ENCODE measurements around the gene CSTF1.

Gene CSTF1

DNA sequence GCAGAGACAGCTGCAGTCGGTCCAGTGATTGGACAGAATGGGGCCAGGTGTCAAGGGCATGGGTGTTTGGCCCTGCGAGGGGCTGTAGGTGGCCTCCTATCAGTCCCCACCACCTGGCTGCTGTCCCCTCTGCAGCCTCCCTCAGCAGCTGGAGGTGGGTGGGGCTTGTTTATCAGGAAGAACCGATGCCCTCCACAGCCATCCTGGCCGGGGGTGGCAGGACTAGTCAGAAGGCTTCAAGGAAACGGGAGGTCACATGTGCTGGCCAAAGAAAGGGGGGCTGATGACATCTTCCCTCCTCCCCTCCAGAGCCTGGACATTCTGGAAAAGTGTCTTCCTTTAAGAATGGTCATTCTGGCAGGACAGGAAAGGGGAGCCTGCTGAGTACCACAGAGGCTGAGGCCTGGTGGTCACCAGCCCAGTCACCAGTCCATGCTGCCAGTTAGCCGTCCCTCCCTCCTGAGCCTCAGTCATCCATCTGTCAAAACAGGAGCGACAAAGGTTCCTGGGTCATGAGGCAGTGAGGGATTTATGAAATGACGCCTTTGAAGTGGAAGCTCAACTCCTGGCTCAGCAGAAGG is 29.5 kb upstream of the CSTF1 start:
- ChIA-PET CTCF (interaction anchor here (1.5 kb wide), 2 partner anchors 22 to 38 kb away, joined by 3 to 6 read pairs; no protein-coding TSS in a partner anchor), POLR2A (interaction anchor here (1.3 kb wide), 1 partner anchor 11 kb away, joined by 5 read pairs; no protein-coding TSS in a partner anchor)
- TF ChIP-seq, protein P1, sequence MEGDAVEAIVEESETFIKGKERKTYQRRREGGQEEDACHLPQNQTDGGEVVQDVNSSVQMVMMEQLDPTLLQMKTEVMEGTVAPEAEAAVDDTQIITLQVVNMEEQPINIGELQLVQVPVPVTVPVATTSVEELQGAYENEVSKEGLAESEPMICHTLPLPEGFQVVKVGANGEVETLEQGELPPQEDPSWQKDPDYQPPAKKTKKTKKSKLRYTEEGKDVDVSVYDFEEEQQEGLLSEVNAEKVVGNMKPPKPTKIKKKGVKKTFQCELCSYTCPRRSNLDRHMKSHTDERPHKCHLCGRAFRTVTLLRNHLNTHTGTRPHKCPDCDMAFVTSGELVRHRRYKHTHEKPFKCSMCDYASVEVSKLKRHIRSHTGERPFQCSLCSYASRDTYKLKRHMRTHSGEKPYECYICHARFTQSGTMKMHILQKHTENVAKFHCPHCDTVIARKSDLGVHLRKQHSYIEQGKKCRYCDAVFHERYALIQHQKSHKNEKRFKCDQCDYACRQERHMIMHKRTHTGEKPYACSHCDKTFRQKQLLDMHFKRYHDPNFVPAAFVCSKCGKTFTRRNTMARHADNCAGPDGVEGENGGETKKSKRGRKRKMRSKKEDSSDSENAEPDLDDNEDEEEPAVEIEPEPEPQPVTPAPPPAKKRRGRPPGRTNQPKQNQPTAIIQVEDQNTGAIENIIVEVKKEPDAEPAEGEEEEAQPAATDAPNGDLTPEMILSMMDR (IDR thresholded peaks at IDR 0.05; ENCODE audit: insufficient read depth, low read length, missing control alignments): no peak
- H3K4me3 ChIP-seq (ENCODE audit: low read depth, low read length): no peak overlapping the region
- no peak for DNase-seq (ENCODE audit: low read depth, low spot score)

DNA sequence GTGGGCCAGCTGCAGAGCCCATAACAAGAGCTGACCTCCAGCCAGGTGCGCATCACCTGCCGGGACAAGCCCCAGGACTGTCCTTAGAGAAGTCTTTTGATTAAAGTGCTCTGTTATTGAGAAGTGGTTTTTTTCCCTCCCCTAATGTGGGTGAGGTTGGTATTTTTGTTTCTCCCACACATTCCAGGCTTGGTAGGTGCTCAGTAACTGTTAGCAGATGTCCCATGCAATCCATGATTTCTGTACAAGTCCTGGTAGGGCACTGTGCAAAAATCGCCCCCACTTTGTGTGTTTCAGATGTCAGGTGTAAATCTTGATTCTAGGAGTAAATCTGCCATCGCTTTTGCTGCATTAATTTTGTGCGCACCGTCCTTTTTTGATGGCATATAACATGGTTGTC is 29.0 kb upstream of the CSTF1 start:
- ChIA-PET POLR2A (interaction anchor here (1.3 kb wide), 1 partner anchor 11 kb away, joined by 5 read pairs; no protein-coding TSS in a partner anchor), CTCF (no interaction called here)
- no peak for DNase-seq (ENCODE audit: low read depth, low spot score)
- TF ChIP-seq, protein P1 (IDR thresholded peaks at IDR 0.05; ENCODE audit: insufficient read depth, low read length, missing control alignments): no peak
- H3K4me3 ChIP-seq (ENCODE audit: low read depth, low read length): no peak overlapping the region

DNA sequence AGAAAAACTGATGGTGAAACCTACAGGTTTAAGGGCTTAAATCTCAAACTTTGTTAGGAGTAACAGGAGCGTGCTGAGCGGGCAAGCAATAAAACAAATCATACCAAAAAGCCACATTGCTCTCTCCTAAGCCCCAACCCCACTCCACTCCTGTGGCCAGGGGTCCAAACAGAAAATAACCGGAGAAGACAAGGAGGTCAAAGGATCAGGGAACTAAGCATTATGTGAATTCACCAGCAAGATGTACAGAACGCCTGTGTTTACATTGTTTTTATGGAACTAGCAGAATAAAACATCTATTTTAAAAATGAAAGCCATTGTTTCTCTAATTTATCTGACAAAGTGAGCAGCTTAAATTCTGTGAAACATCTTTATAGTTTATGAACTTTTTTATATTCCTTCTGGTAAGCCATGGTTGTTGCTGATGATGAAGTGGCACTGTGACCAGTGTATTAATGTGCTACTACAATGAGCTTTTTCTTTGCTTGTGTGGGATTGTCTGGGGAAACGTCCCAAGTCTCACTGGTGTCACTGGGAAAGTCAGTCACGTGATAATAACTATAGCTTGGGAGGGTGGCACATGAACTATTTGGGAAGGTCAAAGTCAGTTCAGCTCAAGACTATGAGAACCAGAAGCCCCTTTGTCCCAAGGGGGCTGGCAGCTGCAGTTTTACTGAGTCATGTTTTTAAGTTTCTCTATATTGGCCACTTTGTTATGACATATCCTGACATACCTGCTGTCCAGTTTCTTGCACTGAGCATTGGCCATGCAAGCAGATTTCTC is 23.9 kb upstream of the CSTF1 start:
- TF ChIP-seq, protein P1 (IDR thresholded peaks at IDR 0.05; ENCODE audit: insufficient read depth, low read length, missing control alignments): no peak
- CTCF ChIA-PET: no interaction called here
- no peak for DNase-seq (ENCODE audit: low read depth, low spot score)
- POLR2A ChIA-PET: no interaction called here
- H3K4me3 ChIP-seq (ENCODE audit: low read depth, low read length): no peak overlapping the region

DNA sequence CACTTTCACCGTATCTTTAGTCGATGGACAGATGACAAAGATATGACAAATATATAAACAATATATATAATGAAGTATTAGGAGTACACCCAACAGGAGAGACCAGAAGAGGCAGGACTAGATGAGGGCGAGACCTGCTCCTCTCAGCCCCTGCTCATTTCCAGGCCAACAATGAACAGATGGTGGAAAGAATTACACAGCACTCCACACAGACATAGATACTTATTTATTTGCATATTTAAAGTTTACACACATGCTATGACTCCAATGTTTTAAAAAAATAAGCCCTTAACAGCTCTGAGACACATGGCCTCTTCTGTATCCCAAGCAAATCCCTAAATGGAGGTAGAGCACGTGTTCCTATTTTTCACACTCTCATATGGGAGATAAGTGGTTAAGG is 23.3 kb upstream of the CSTF1 start:
- CTCF ChIA-PET: no interaction called here
- no peak for DNase-seq (ENCODE audit: low read depth, low spot score)
- POLR2A ChIA-PET: no interaction called here
- H3K4me3 ChIP-seq (ENCODE audit: low read depth, low read length): no peak overlapping the region
- TF ChIP-seq, protein P1 (IDR thresholded peaks at IDR 0.05; ENCODE audit: insufficient read depth, low read length, missing control alignments): no peak

DNA sequence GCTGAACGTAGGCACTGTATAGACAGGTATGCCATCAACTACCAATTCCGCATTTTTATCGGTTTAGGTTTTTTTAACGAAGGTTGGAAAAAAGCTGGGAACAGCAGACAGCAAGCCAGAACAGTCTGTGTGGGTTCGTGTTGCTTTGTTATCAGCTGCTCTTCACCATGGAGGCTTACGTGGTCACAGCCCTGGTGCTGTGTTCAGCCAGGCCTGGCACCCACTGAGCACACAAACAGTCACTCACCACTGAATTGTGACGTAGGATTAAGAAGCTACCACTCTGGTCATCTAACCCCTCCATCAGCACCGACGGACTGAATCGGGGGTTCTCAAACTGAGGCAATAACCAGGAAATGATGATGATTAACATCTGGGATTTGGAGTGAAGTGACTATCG is 20.5 kb upstream of the CSTF1 start:
- POLR2A ChIA-PET: no interaction called here
- TF ChIP-seq, protein P1 (IDR thresholded peaks at IDR 0.05; ENCODE audit: insufficient read depth, low read length, missing control alignments): no peak

DNA sequence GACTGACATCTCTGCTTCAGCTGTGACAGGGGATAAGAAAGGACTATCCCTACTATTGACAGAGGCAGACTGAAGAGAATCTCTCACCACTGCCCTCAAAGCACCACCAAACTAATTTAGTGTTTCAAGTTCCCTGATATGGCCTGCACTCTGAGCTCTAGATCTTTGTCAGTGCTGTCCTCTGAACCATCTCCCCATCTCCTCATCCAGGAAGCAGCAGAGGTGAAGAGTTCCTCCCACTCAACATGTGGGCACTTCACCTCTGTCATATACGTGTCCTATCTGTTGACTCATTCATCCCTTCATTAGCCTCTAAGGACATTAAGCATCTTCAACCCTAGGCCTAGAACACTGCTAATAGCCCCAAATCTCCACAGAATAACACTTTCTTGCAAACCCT is 19.6 kb upstream of the CSTF1 start:
- CTCF ChIA-PET: interaction anchor here (0.9 to 1.1 kb wide), 3 partner anchors 8 to 28 kb away, joined by 3 read pairs; no protein-coding TSS in a partner anchor

More for the DNA sequence above, 20.5 kb upstream of the CSTF1 start:
- H3K4me3 ChIP-seq (ENCODE audit: low read depth, low read length): no peak overlapping the region
- no peak for DNase-seq (ENCODE audit: low read depth, low spot score)
- CTCF ChIA-PET: interaction anchor here (0.9 to 1.1 kb wide), 3 partner anchors 9 to 29 kb away, joined by 3 read pairs; no protein-coding TSS in a partner anchor

More for the DNA sequence above, 19.6 kb upstream of the CSTF1 start:
- TF ChIP-seq, protein P1 (IDR thresholded peaks at IDR 0.05; ENCODE audit: insufficient read depth, low read length, missing control alignments): no peak
- H3K4me3 ChIP-seq (ENCODE audit: low read depth, low read length): no peak overlapping the region
- DNase-seq (ENCODE audit: low read depth, low spot score): no peak
- POLR2A ChIA-PET: no interaction called here
